SK-N-MC (cell line): Measurements from ENCODE around the gene SLC12A1.

Source experiments
- EZH2 ChIP-seq: fragments of 200-600 bp; sonication (generic); IDR thresholded peaks from one replicate; pipeline ENCODE4 v1.6.1; 2017; ENCODE audit warnings: antibody characterized with exemption
- POLR2AphosphoS5 ChIP-seq: IDR thresholded peaks from 2 replicates; pipeline ENCODE4 v1.6.1; 2012; ENCODE audit warnings: mild to moderate bottlenecking, low read depth, low read length, borderline replicate concordance

- no peak for TF ChIP-seq POLR2AphosphoS5
- no peak for TF ChIP-seq EZH2
Observed at GRCh38 chr15:48239334-48239733, 33.2 kb downstream of the SLC12A1 start.
